Peyer's patch (tissue), 4 donors: Measurements from ENCODE around the gene CD207. TPM values are rescaled to one million over a fixed set of nuclear protein-coding genes. Genes with fewer than 3 reads are reported as not detected.
A peak's percentile ranks its signal among the peaks of the same experiment; 100 is the strongest.
"Not testable (repeated sequence)": the region's sequence is repeated elsewhere in the genome, so short reads cannot be mapped to it uniquely, and the experiment has no call there.

ENCODE experiments used
- DNase-seq, 3 donors: peaks; one replicate each; pipeline ENCODE4 v3.0.0-alpha.2; 2017 to 2019
- H3K27ac ChIP-seq, 4 donors: fragments of 200-600 bp; sonication (generic); one replicate each; pipeline ENCODE4 v1.5.1; 2016 to 2019
- H3K27me3 ChIP-seq, 2 donors: fragments of 200-600 bp; sonication (generic); one replicate each; pipeline ENCODE4 v1.5.1; 2019
- H3K36me3 ChIP-seq, 3 donors: fragments of 200-600 bp; sonication (generic); one replicate each; pipeline ENCODE4 v1.5.1; 2016 to 2019
- H3K4me1 ChIP-seq, 4 donors: fragments of 200-600 bp; sonication (generic); one replicate each; pipeline ENCODE4 v1.5.1; 2016 to 2019
- H3K4me3 ChIP-seq, 4 donors: fragments of 200-600 bp; sonication (generic); 1 replicate in 3 of 4; 2 replicates in 1 of 4; pipeline ENCODE4 v1.5.1; 2016 to 2019; ENCODE audit warnings: mild to moderate bottlenecking in 1 of 4
- H3K9me3 ChIP-seq, 4 donors: fragments of 200-600 bp; sonication (generic); one replicate each; pipeline ENCODE4 v1.5.1; 2016 to 2019; ENCODE audit warnings: mild to moderate bottlenecking in 1 of 4
- CTCF ChIP-seq, 6 experiments: fragments of 450-650 bp in 4 of 6; fragments of 200-600 bp in 2 of 6; sonication (generic) in 1 of 6; IDR thresholded peaks; one replicate each; pipeline ENCODE4 v1.5.1; 2017 to 2019; ENCODE audit warnings: antibody characterized with exemption in 6 of 6, mild to moderate bottlenecking in 3 of 6, moderate library complexity in 1 of 6
- POLR2A ChIP-seq, 2 donors: fragments of 450-650 bp; IDR thresholded peaks; one replicate each; pipeline ENCODE4 v1.5.1; 2017; ENCODE audit warnings: antibody characterized with exemption in 2 of 2, mild to moderate bottlenecking in 2 of 2, moderate library complexity in 2 of 2
- total RNA-seq, 4 donors: library from RNA; depleted of rRNA; stranded (reverse); fragments of >200 nt; gene quantifications; one replicate each; pipeline ENCODE4 v1.1.0, GENCODE V29; 2016

CD207 gene
- not detected for total RNA-seq

- no peak for DNase-seq
- TF ChIP-seq POLR2A (IDR thresholded peaks at IDR 0.05) = no peak
- Histone ChIP-seq H3K27me3 (no peaks in the 10 kb centered on the region), H3K9me3 (no peaks in the 10 kb centered on the region), H3K36me3 (no peaks in the 10 kb centered on the region), H3K4me3 (no peak within 1 kb of the TSS), H3K4me1 (no peaks in the 10 kb centered on the region), H3K27ac (no peak within 1 kb of the TSS)
Measured at GRCh38 chr2:70835643-70836042, at the start of gene CD207. Gene CD207, minus strand, starts transcription at chr2:70835816. Its CDS starts 40 bp downstream, at chr2:70835776.

DNA sequence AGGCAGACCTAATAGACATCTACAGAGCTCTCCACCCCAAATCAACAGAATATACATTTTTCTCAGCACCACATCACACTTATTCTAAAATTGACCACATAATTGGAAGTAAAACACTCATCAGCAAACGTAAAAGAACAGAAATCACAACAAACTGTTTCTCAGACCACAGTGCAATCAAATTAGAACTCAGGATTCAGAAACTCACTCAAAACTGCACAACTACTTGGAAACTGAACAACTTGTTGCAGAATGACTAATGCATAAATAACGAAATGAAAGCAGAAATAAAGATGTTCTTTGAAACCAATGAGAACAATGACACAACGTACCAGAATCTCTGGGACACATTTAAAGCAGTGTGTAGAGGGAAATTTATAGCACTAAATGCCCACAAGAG, 42.9 kb upstream of the CD207 start:
- not testable (repeated sequence) for H3K36me3 ChIP-seq, H3K27ac ChIP-seq, DNase-seq, H3K4me3 ChIP-seq, H3K9me3 ChIP-seq, H3K27me3 ChIP-seq, H3K4me1 ChIP-seq

GRCh38 chr2:70876138-70876537, 40.5 kb upstream of the CD207 start:
- not testable (repeated sequence) for DNase-seq, H3K4me3 ChIP-seq, H3K4me1 ChIP-seq, H3K9me3 ChIP-seq, H3K27me3 ChIP-seq, H3K27ac ChIP-seq, H3K36me3 ChIP-seq

DNA sequence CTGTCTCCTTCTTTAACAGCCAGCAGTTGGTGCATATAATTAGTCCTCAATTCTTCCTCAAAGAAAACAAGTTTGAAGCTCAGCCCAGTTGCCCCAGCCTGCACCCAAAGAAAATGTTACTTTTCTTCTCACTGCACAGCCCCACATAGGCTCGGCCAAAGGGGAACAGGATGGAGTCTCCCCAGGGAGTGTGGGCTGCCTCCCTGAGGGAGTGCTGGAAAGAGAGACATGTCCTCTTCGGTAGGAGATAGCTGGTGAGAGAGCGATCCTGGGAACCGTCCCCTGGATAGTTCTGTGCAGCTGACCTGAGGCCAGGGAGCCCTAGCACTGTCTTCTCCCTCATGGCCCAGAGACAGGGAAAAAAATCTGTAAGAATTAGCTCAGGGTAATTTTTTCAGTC, 37.9 kb upstream of the CD207 start:
- no peaks in the 10 kb centered on the region for H3K9me3 ChIP-seq
- DNase-seq = no peak
- TF ChIP-seq POLR2A (IDR thresholded peaks at IDR 0.05) = no peak
- TF ChIP-seq CTCF (IDR thresholded peaks at IDR 0.05) = no peak
- H3K36me3 ChIP-seq = no peaks in the 10 kb centered on the region
- no peak overlapping the region for H3K27ac ChIP-seq
- H3K27me3 ChIP-seq = no peaks in the 10 kb centered on the region
- no peak overlapping the region for H3K4me3 ChIP-seq
- H3K4me1 ChIP-seq = no peaks in the 10 kb centered on the region

- TF ChIP-seq POLR2A (IDR thresholded peaks at IDR 0.05) = no peak
- TF ChIP-seq CTCF (IDR thresholded peaks at IDR 0.05) = peak in 5 of 6 experiments; percentile 28 to 87 (median 82)
- Histone ChIP-seq H3K4me3 (peak overlapping the region in 1 of 4 donors; percentile 11), H3K27ac (no peak overlapping the region), H3K9me3 (no peaks in the 10 kb centered on the region), H3K4me1 (no peaks in the 10 kb centered on the region), H3K36me3 (no peaks in the 10 kb centered on the region), H3K27me3 (no peaks in the 10 kb centered on the region)
- DNase-seq = peak; percentile 61 to 92 (median 86)
Measured at GRCh38 chr2:70871398-70872211, 36.0 kb upstream of the CD207 start.

- DNase-seq = no peak
- no peaks in the 10 kb centered on the region for H3K9me3 ChIP-seq
- no peak overlapping the region for H3K27ac ChIP-seq
- no peaks in the 10 kb centered on the region for H3K4me1 ChIP-seq
- no peak for TF ChIP-seq CTCF (IDR thresholded peaks at IDR 0.05)
- no peak for TF ChIP-seq POLR2A (IDR thresholded peaks at IDR 0.05)
- no peaks in the 10 kb centered on the region for H3K27me3 ChIP-seq
- no peak overlapping the region for H3K4me3 ChIP-seq
- H3K36me3 ChIP-seq = no peaks in the 10 kb centered on the region
Measured at GRCh38 chr2:70870790-70871189, 35.2 kb upstream of the CD207 start.

DNA sequence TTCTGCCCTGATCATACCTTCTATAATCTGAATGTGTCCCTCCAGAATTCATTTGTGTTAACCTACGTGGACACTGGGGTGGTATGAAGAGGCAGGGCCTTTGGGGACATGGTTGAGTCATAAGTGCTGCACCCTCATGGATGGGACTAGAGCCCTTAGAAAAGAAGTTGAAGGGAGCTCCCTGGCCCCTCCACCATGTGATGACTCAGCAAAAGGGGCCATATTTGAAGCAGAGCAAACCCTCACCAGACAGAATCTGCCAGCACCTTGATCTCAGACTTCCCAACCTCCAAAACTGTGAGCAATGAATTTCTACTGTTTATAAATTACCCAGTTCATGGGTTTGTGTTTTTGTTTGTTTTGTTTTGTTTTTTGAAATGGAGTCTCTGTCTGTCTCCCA, 33.4 kb upstream of the CD207 start:
- Histone ChIP-seq H3K27ac (no peak overlapping the region), H3K4me3 (no peak overlapping the region), H3K4me1 (no peaks in the 10 kb centered on the region), H3K9me3 (no peaks in the 10 kb centered on the region), H3K27me3 (no peaks in the 10 kb centered on the region), H3K36me3 (no peaks in the 10 kb centered on the region)
- TF ChIP-seq POLR2A (IDR thresholded peaks at IDR 0.05) = no peak
- TF ChIP-seq CTCF (IDR thresholded peaks at IDR 0.05) = no peak
- DNase-seq = no peak
